GM21825 (cell line): ENCODE results near the gene RNF138.
"Not testable (repeated sequence)": the region's sequence is repeated elsewhere in the genome, so short reads cannot be mapped to it uniquely, and the experiment has no call there.

Experiments used
- ATAC-seq: cut with Tn5 transposase; IDR thresholded peaks from one replicate; pipeline ENCODE4 v1.9.1; 2021; ENCODE audit warnings: mild to moderate bottlenecking, moderate library complexity; ENCODE audit not compliant: unreplicated experiment

RNF138 gene

GRCh38 chr18:32167980-32168730, 76.5 kb downstream of the RNF138 start:
- no peak for ATAC-seq

- no peak for ATAC-seq
Observed at GRCh38 chr18:32173654-32174053, 82.0 kb downstream of the RNF138 start.

GRCh38 chr18:32174719-32175118, 83.0 kb downstream of the RNF138 start:
- no peak for ATAC-seq

- ATAC-seq: no peak
Observed at GRCh38 chr18:32175265-32175664, 83.6 kb downstream of the RNF138 start.

GRCh38 chr18:32176745-32177144, 85.1 kb downstream of the RNF138 start:
- not testable (repeated sequence) for ATAC-seq

- ATAC-seq: no peak
Observed at GRCh38 chr18:32177530-32177929, 85.9 kb downstream of the RNF138 start.
